KMS-11 (cell line): ENCODE results near the gene CARD8.

Experiments used
- H2AFZ ChIP-seq: fragments of 200-600 bp; sonication (generic); 2 replicates; pipeline ENCODE4 v1.6.1; 2016; ENCODE audit warnings: antibody characterized with exemption, mixed run types, low read depth
- H3K27ac ChIP-seq: fragments of 200-600 bp; sonication (generic); 2 replicates; pipeline ENCODE4 v1.6.1; 2016; ENCODE audit warnings: mild to moderate bottlenecking, mixed run types
- H3K27me3 ChIP-seq: fragments of 200-600 bp; sonication (generic); 2 replicates; pipeline ENCODE4 v1.6.1; 2017; ENCODE audit warnings: mild to moderate bottlenecking, low read depth, mixed run types, moderate library complexity; ENCODE audit not compliant: insufficient read depth
- H3K36me3 ChIP-seq: fragments of 200-600 bp; sonication (generic); 2 replicates; pipeline ENCODE4 v1.6.1; 2017; ENCODE audit warnings: mild to moderate bottlenecking, mixed run types; ENCODE audit not compliant: insufficient read depth
- H3K4me1 ChIP-seq: fragments of 200-600 bp; sonication (generic); 2 replicates; pipeline ENCODE4 v1.6.1; 2016; ENCODE audit warnings: mild to moderate bottlenecking, low read depth, mixed run types; ENCODE audit not compliant: poor library complexity, severe bottlenecking
- H3K4me2 ChIP-seq: fragments of 200-600 bp; sonication (generic); 2 replicates; pipeline ENCODE4 v1.7.0; 2016; ENCODE audit warnings: mild to moderate bottlenecking, mixed run types
- H3K4me3 ChIP-seq: fragments of 200-600 bp; sonication (generic); IDR thresholded peaks from 2 replicates; pipeline ENCODE4 v1.6.1; 2017; ENCODE audit warnings: low read depth, low read length, mixed read lengths; ENCODE audit not compliant: insufficient read depth
- H3K79me2 ChIP-seq: fragments of 200-600 bp; sonication (generic); 2 replicates; pipeline ENCODE4 v1.6.1; 2016; ENCODE audit warnings: low read depth, mixed run types; ENCODE audit not compliant: insufficient read depth
- H3K9ac ChIP-seq: fragments of 200-600 bp; sonication (generic); 2 replicates; pipeline ENCODE4 v1.6.1; 2016; ENCODE audit warnings: mild to moderate bottlenecking, mixed run types
- H4K20me1 ChIP-seq: fragments of 200-600 bp; sonication (generic); 2 replicates; pipeline ENCODE4 v1.6.1; 2016; ENCODE audit warnings: mild to moderate bottlenecking, mixed run types; ENCODE audit not compliant: insufficient read depth
- TF ChIP-seq, protein P1 (sequence below): fragments of 200-600 bp; sonication (generic); conservative IDR thresholded peaks from 2 replicates; pipeline ENCODE4 v1.6.1; 2017; ENCODE audit warnings: low read depth, mild to moderate bottlenecking, antibody characterized with exemption, low read length, moderate library complexity, mixed read lengths

Gene CARD8

DNA sequence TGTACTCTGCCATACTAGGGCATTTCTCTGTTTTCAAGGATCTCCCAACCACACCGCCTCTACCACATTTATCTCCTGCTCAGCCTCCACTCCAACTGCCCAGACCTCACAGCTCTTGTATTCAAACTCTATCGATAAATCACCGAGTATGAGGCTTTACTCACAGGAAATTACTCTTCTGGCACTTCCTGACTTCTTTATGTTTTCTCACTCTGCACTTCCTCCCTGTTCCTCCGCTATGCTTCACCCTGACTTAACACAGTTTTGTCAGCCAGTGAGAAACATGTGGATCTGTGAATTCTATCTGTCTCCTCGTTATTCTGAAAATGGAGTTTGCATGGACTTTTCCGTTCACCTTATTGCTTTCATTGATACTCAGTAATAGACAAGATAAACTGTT is 2.6 kb upstream of the CARD8 start:
- no peaks in the 10 kb centered on the region for H3K79me2 ChIP-seq
- no peaks in the 10 kb centered on the region for H4K20me1 ChIP-seq
- TF ChIP-seq, protein P1, sequence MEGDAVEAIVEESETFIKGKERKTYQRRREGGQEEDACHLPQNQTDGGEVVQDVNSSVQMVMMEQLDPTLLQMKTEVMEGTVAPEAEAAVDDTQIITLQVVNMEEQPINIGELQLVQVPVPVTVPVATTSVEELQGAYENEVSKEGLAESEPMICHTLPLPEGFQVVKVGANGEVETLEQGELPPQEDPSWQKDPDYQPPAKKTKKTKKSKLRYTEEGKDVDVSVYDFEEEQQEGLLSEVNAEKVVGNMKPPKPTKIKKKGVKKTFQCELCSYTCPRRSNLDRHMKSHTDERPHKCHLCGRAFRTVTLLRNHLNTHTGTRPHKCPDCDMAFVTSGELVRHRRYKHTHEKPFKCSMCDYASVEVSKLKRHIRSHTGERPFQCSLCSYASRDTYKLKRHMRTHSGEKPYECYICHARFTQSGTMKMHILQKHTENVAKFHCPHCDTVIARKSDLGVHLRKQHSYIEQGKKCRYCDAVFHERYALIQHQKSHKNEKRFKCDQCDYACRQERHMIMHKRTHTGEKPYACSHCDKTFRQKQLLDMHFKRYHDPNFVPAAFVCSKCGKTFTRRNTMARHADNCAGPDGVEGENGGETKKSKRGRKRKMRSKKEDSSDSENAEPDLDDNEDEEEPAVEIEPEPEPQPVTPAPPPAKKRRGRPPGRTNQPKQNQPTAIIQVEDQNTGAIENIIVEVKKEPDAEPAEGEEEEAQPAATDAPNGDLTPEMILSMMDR = no peak
- H2AFZ ChIP-seq = no peak overlapping the region
- peaks cover 23% of the 10 kb centered on the region for H3K4me1 ChIP-seq
- H3K4me2 ChIP-seq = no peak overlapping the region
- no peak overlapping the region for H3K4me3 ChIP-seq
- H3K36me3 ChIP-seq = no peaks in the 10 kb centered on the region
- H3K9ac ChIP-seq = no peak overlapping the region
- no peak overlapping the region for H3K27ac ChIP-seq
- no peaks in the 10 kb centered on the region for H3K27me3 ChIP-seq

DNA sequence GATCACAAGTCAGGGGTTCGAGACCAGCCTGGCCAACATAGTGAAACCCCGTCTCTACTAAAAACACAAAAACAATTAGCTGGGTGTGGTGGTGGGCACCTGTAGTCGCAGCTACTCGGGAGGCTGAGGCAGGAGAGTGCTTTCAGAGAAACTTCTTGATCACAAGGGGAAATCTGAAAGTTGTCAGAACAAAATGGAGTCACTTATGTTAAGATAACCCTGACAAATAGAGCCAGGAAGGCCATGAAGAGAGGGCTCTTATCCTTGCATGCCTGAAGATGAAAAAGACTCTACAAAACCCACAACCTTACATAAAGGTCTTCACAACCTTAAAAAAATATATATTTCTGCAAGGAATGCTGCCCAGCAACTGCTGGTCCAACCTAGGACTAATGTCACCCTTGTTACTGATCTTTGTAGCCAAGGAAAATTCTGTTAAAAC is 1.2 kb downstream of the CARD8 start:
- Histone ChIP-seq H4K20me1 (no peaks in the 10 kb centered on the region), H3K27me3 (no peaks in the 10 kb centered on the region), H3K36me3 (no peaks in the 10 kb centered on the region), H3K4me2 (peak overlapping the region; percentile 75; the same call in 1 of the 2 replicates), H3K4me1 (peaks cover 15% of the 10 kb centered on the region), H3K79me2 (no peaks in the 10 kb centered on the region), H3K4me3 (no peak overlapping the region), H3K27ac (no peak overlapping the region), H2AFZ (no peak overlapping the region; the same call in 1 of the 2 replicates), H3K9ac (no peak overlapping the region)
- TF ChIP-seq, protein P1 = no peak

- Histone ChIP-seq H3K4me3 (no peak overlapping the region), H3K27me3 (no peaks in the 10 kb centered on the region), H3K79me2 (no peaks in the 10 kb centered on the region), H3K4me2 (no peak overlapping the region), H2AFZ (no peak overlapping the region), H3K9ac (no peak overlapping the region), H3K4me1 (peaks cover 11% of the 10 kb centered on the region), H3K27ac (no peak overlapping the region), H3K36me3 (no peaks in the 10 kb centered on the region), H4K20me1 (no peaks in the 10 kb centered on the region)
- TF ChIP-seq, protein P1 = no peak
Observed at GRCh38 chr19:48253999-48254398, 1.7 kb downstream of the CARD8 start.

DNA sequence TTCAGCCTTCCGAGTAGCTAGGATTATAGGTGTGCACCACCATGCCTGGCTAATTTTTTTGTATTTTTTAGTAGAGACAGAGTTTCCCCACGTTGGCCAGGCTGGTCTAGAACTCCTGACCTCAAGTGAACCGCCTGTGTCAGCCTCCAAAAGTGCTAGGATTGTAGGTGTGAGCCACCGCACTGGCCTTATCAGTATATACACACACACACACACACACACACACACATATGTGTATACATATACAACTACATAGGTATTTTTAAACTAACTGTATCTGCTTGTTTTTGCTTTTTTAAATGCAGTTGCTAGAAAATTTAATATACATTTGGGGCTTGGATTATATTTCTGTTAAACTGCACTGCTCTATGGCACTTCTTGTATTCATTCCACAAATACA is 3.1 kb downstream of the CARD8 start:
- peaks cover 11% of the 10 kb centered on the region for H3K4me1 ChIP-seq
- H3K36me3 ChIP-seq = no peaks in the 10 kb centered on the region
- TF ChIP-seq, protein P1 = no peak
- no peak overlapping the region for H3K9ac ChIP-seq
- no peaks in the 10 kb centered on the region for H3K27me3 ChIP-seq
- no peak overlapping the region for H3K4me2 ChIP-seq
- no peak overlapping the region for H2AFZ ChIP-seq
- no peak overlapping the region for H3K27ac ChIP-seq
- H4K20me1 ChIP-seq = no peaks in the 10 kb centered on the region
- no peak overlapping the region for H3K4me3 ChIP-seq
- H3K79me2 ChIP-seq = no peaks in the 10 kb centered on the region
